GM19238 (cell line): ENCODE results near the gene HLA-A.
"Not testable (repeated sequence)": the region's sequence is repeated elsewhere in the genome, so short reads cannot be mapped to it uniquely, and the experiment has no call there.

Experiments used
- DNase-seq: peaks from one replicate; pipeline ENCODE4 v3.0.0; 2011; ENCODE audit warnings: low spot score; ENCODE audit not compliant: insufficient read length

The HLA-A gene

DNA sequence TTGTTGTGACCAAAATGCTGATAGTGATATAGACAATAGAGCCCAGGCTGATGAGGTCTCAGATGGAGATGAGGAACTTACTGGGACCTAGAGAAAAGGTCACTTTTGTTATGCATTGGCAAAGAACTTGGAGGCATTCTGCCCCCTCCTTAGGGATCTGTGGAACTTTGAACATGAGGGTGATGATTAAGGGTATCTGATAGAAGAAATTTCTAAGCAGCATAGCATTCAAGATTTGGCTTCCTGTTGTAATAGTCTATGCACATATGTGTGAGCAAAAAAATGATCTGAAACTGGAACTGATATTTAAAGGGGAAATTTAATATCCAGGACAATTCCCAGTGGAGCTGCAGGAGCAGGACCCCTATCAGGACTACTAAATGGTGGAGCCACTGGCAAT is 17.1 kb downstream of the HLA-A start:
- DNase-seq = no peak

DNA sequence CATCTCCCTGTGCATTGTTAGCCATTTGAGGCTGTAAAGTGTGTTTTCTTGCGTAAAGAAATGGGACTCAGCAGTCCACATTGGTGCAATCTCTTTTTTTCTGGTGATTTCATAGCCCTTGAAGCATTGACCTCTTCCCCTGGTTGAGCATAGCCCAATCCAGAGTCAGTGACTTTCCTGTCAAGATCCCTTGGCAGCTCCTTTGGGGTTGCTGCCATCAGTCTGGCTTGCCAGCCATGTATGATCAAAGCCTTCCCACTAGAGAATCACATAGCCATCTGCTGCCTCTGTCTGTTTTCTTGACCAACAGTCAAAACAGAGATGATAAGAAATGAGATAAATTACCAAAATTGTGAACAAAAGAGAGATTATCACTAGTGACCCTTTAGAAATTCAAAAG is 19.6 kb downstream of the HLA-A start:
- DNase-seq = no peak

DNA sequence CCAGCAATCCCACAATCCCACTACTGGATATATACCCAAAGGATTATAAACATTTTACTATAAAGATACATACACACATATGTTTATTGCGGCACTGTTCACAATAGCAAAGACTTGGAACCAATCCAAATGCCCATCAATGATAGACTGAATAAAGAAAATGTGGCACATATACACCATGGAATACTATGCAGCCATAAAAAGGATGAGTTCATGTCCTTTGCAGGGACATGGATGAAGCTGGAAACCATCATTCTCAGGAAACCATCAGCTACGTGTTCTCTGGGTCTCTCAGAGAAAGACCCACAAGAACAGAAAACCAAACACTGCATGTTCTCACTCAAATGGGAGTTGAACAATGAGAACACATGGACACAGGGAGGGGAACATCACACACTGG is 21.4 kb downstream of the HLA-A start:
- DNase-seq = not testable (repeated sequence)

DNA sequence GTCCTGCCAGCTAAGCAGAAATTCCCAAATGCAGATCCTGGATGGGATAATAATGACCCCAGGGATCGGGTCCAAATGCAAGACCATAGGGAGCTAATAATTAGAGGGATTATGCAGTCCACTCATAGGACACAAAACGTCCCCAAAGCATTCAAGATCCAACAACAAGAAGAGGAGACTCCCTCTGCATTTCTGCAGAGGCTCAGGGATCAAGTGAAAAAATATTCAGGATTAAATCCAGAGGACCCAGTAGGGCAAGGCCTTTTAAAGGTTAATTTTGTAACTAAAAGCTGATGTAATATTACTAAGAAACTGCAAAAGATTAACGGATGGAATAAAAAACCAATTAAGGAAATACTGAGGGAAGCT is 22.2 kb downstream of the HLA-A start:
- DNase-seq = no peak

DNA sequence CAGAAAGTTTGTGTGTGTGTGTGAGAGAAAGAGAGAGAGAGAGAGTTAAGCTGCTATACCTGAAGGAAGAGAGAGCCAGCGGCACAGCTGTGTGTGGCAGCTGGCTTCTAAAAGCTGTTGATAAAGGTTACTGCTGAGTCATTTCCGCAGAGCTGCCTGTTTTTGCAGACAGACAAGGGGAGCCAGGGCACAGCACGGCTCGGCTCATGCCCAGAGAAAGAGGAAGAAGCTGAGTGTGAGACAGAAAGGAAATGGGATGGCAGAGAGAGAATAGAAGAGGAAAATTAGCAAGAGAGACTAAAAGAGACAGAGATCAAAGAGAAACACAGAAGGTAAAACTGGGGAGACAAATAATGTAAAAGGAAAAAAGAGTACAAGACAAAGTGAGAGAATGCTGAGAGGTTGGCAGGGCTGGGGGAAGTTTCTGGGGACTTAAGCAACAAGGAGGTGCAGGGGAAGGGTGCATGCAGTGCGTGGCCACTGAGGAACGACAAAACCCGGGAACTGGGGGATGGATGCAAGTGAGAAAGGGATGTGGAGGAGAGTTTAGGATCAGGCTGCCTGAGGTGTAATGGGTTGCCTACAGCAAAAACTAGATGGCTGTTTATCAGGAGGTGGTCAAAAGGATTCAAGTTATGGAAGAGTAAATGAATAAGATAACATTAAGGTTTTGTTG is 22.7 kb downstream of the HLA-A start:
- DNase-seq = peak; percentile 83

DNA sequence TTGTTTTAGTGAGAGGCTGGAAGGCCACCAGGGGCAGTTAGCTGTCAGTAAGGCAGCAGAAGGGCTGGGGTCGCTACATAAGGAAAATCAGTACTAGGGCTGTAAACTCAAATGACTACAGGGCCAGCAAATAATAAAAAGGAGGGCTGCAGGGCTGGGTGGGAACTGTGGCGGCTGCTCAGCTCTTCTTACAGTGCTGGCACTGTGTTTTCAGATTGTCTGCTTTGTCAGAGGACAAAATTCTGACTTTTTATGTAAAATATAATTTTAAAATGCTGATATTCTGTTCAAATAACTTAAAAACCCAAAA is 23.2 kb downstream of the HLA-A start:
- no peak for DNase-seq

DNA sequence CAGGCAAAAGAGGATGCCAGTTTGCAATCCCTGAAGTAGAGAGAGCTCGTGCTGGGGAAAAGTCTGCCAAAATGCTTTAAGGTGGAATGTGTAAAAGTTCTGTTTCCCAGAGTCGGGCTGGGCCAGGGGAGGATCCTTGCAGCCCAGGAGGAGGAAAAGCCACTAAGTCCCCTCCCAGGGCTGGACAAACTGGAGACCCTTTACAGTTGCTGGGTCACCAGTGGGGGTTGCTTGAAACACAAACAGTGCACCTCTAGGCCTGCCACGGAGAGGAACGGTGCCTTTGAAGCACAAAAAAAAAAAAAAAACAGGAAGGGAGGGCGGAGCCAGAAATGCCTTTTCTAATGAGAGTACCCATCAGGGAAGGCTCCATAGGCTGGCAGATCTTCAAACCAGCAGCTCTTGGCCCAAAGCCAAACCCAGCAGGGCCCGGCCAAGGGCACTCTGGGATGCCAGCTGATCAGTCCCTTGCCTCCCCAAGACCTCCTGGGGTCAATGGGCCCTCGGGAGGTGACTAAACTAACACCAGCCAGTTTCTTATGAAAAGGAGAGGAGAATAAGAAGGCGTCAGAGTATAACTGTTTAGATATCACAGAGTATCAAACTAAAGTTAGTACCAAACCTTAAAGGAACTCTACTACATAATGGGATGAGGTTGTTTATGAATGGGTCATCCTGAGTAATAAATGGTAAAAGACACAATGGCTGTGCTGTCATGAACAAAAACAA is 23.7 kb downstream of the HLA-A start:
- no peak for DNase-seq

DNA sequence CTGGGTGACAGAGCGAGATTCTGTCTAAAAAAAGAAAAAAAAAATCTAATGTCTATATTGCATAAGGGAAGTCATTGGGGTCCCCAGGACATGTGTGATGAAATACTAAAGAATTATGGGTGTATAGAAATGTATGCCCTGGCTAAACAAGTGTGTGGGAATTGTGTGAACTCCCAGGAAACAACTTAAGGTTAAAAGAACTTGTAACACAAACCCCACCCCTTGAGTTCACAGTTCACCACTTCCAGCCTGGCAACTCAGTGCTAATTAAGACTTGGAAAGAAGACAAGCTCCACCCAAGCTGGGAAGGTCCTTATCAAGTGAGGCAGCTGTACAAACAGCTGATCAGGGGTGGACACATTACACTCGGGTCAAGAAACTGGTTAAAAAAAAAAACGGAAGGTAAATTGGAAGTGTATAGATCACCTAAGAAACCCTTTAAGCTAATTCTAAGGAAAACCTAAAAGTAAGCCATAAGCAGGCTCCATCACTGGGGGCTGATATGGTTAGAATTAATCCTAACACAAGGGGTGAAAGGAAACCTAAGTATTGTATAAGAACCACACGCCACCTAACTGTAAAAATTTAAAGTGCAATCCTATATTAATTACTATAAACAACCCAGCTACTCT is 25.2 kb downstream of the HLA-A start:
- no peak for DNase-seq

DNA sequence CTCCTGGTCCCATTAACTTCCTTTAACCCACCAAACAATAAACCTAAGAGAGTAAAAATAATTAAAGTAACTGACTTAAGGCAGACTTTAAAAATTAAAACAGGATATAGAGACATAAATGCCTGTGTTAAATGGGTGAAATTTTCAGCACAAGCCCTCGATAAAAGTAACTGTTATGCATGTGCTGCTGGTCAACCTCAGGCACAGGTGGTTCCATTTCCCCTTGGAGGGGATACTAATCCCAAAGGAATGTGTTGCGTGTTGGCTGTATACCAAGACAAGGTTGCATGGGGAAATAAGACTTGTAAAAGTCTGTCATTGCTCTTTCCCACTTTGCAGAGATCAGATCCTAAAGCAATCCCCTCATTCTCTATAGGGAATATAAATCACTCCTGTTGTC is 25.8 kb downstream of the HLA-A start:
- DNase-seq = no peak

DNA sequence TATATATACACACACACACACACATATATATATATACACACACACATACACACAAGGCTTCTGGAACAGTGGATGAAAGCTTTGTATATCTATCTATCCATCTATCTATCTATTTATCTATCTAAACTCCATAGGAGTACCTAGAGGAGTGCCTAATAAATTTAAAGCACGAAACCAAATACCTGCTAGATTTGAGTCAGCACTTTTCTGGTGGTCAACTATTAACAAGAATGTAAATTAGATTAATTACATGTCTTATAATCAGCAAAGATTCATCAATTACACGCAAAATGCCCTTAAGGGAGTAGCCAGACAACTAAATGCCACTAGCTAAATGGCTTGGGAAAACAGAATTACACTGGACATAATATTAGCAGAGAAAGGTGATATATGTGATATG is 26.6 kb downstream of the HLA-A start:
- no peak for DNase-seq

DNA sequence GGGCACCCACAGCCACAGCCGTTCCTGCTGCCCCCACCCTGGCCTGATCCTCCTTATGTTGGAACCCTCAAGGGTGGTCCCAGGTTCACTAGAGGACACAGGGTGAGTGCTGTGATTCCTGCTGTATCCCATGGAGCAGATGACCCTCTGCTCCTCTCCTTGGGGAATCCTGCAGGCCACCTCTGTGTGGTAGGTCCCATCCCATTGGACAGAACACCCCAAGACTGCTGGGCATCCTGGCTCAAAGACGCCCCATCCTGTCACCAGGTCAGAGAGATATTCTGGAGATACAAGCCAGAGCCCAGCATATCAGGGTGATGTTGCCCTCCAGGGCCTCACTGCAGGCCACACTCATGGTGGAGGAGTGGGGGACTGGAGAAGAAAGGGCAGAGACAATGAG is 28.4 kb downstream of the HLA-A start:
- DNase-seq = no peak

DNA sequence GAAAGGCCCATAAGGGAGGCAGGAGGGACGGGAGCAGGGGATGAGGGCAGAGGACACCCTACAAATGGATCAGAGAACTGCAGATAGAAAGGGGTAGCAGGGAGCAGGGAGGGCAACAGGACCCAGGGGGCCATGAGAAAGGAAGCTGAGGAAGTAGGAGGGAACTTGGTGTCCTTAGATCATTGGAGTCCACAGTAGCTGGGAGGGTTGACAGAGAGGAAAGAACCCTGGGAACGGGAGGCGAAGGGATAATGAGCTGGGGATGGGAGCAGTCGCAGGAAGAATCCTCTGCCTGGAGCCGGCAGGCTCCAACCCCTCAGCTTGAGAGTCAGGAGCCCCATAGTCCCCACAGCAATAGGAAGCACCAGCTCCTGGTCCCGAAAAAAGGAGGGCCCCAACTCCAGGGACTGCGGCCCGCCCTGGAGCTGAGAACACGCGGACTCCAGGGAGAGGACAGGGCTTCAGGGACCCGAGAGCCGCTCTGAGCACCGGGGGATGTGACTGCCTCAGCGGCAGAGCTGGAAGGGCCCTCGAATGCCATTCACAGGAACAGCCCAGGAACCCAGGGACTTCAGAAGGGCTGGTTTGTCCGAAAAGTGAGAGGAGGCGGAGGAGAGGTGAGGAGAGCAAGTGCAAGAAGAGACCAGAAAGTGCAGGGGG is 32.7 kb downstream of the HLA-A start:
- DNase-seq = no peak

DNA sequence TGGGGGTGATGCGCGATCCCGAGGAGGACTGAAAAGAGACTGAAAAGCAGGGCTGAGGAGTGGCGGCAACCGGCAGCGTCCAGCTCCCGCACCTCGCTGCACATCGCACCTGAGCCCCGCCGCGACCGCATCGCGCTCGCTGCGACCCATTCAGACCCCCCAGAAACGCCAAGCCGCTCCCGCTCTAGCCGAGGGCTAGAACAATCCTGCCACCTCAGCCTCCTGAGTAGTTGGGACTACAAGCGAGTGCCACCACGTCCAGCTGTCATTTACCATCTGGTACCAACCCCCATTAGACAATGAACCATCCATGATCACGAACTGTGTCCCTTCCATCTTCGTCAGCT is 33.2 kb downstream of the HLA-A start:
- no peak for DNase-seq

DNA sequence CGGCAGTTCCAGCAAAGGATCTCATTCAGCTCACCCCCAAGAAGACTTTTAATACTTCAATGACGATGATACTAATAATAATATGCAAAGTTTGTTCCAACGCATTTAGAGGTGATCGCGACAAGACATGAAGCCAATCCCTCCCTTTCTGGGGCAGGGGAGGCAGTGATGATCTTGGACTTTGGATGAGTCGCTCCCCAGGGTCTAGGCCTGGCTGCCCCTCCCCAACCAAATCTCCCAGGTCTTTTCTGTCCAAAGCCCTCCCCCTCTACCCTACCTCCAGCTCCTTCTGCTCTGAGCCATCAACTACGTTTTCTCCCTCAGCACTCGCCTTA is 33.9 kb downstream of the HLA-A start:
- no peak for DNase-seq

DNA sequence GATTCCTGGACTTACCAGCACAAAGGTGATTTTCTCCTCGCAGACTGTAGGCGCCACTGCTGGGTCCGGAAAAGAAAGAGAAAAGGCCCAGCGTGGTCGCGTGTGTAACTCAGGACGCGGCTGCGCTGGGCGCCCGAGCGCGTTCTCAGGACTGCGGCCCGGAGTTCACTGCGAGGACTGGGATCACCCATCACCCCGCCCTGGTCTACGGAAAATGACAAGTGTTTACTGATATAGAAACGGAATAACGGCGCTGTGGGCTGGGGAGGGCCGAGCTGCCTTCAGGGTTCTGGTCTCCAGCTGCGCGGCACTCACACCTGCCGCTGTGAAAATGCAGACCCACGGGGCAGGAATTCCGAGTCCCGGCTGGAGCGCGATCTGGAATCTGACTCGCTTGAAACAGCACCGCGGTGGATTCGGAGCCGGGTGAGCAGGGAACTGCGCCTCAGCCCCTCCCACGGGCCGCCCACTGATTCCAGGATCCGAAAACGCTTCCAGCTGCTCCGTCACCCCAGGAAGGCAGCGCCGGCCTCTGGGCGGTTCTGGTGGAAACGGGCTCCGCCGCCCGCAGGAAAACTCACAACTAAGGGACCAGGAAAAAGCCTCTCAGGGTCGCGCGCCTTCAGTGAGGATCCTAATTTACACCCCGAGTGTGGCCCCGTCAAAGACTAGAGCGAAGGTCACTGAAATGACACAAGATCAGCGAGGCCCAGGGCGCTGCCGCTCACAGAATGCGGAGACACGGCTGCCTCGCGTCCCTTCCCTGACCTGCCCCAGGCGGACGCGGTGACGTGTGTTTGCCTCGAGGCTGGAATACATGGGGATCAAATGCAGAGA is 34.5 kb downstream of the HLA-A start:
- DNase-seq = peak; percentile 53

DNA sequence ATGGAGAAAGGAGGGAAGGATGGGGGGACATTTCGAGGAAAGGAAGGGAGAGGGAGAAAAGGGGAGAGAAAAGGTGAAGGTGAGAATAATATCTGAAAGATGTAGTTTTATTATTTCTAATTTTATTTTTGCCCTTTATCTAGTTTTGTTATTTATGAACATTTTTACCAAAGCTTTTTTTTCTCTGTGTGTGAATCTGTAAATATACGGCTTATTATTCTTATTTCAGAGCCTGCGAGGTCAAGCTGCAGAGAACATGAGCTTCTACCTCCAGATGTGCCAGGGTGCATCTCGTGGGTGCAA is 35.0 kb downstream of the HLA-A start:
- DNase-seq = no peak

DNA sequence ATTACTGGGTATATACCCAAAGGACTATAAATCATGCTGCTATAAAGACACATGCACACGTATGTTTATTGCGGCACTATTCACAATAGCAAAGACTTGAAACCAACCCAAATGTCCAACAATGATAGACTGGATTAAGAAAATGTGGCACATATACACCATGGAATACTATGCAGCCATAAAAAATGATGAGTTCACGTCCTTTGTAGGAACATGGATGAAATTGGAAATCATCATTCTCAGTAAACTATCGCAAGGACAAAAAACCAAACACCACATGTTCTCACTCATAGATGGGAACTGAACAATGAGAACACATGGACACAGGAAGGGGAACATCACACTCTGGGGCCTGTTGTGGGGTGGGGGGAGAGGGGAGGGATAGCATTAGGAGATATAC is 37.7 kb downstream of the HLA-A start:
- DNase-seq = not testable (repeated sequence)

DNA sequence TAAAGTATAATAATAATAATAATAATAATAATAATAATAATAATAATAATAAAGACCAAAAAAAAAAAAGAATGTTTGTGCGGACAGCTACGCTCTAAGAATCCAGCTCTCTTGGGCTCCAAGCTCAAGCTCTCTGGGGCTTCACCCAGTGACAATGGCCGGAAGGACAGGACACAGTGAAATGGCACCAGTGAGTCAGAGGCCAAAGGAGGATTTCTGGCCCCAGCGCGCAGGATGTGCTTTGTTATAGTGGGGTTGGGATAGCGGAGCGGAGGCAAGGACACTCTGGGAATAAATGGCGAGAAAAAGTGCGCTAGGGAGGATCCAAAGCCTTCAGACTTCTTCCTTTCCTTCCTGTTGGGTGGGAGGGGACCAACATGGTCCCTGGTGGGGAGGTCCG is 38.2 kb downstream of the HLA-A start:
- DNase-seq = no peak

DNA sequence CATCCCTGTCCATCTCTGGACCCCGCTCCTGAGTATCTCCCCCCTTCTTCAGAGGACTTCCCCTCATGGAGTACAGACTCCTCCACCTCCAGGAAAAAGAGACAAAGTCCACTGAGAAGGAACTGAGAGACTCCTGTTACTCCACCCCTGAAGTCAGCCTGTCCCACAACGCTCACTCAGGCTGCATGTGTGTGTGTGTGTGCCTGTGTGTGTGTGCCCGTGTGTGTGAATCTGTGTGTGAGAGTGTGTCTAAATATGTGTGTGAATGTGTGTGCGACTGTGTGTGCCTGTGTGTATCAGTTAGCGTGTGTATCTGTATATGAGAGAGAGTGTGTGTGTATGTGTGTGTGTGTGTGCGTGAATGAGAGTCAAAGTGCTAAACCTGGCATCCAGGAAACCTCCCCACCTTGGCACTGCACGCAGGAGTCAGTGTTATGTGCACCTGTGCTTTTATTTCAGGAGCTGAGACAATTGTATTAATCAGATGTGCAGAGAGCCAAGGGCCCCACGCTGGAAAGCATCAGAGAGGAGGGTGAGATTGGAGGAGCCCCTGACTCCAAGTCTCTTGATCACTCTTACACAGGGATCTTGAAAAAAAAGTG is 39.0 kb downstream of the HLA-A start:
- DNase-seq = no peak

DNA sequence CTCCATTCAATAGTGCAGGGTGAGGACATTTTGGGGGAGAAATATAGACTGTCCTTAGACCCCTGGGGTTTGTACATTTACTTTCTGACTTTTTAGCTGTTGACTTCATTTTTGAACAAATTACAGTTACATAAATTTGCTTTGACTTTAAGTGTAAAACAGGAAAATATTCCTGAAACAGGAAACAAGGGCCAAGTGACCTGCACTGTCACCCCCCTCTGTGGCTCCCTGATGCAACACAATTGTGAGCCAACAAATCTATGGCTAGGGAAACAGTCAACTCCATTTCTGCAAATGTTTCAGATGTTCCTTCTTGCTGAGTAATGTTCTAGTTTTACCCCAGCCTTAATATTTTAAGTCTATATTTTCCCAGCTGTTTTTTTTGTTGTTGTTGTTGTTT is 39.8 kb downstream of the HLA-A start:
- DNase-seq = no peak

DNA sequence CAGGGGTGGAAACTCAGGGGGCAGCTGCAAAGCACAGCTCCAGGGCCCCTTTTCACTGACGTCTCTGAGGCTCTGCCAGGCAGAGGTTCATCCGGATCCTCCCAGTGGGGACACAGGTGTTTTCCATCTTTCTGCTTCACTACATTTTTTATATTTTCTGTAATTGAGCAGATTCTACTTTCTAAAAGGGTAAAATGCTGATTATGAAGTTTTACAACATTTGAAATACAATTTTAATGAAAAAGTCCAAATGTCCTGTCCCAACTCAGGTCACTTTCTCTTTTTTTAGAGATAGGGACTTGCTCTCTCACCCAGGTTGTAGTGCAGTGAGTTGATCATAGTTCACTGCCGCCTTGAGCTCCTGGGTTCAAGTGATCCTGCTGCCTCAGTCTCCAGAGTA is 41.9 kb downstream of the HLA-A start:
- no peak for DNase-seq

DNA sequence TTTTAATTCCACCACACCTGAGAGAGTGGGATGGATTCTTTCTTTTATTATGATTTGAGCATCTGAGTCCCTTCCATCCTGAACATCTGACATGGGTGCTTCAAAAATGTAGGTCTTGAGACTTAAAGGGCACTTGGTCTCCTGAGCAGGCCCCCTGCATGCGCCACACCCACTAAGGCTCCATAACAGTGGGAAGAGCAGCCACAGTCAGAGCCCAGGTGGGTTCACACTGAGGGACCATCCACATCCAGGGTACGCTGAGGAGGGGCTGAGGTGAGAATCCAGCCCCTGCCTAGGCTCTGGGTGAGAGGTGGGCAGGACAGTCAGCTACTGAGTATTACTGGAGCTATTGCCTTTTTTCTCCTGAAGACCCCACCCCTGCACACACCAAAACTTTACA is 42.7 kb downstream of the HLA-A start:
- no peak for DNase-seq
